Keratinocyte (primary cell): ENCODE results near the gene PRSS16.

Source experiments
- CTCF ChIP-seq, 3 experiments: IDR thresholded peaks in 1 of 3; conservative IDR thresholded peaks in 1 of 3; optimal IDR thresholded peaks in 1 of 3; 2 replicates in 2 of 3; 3 replicates in 1 of 3; pipeline versions ENCODE3 to v1.5.1; 2011; ENCODE audit warnings: low read length in 3 of 3, mild to moderate bottlenecking in 3 of 3, moderate library complexity in 2 of 3, control low read depth in 1 of 3, inconsistent platforms in 1 of 3; ENCODE audit not compliant: insufficient read depth in 2 of 3; ENCODE audit errors: extremely low read depth in 1 of 3
- EZH2 ChIP-seq: IDR thresholded peaks from one replicate; pipeline ENCODE4 v1.6.1; 2012; ENCODE audit warnings: inconsistent platforms, mild to moderate bottlenecking, low read length, moderate library complexity

- TF ChIP-seq CTCF (optimal IDR thresholded peaks at IDR 0.05 in 1 of 3, IDR thresholded peaks at IDR 0.05 in 1 of 3, conservative IDR thresholded peaks at IDR 0.05 in 1 of 3; ENCODE audit: extremely low read depth in 1 of 3, insufficient read depth in 2 of 3, low read length in 3 of 3) (no peak), EZH2 (no peak)
Observed at GRCh38 chr6:27214126-27214601, 33.3 kb upstream of the PRSS16 start.
